HEK293 (cell line): ENCODE data around the gene JUND.

ENCODE experiments used
- CTCF ChIP-seq: fragments of 450-650 bp; formaldehyde crosslinking; IDR thresholded peaks from 2 replicates; pipeline ENCODE4 v1.5.1; 2016; ENCODE audit warnings: missing biosample characterization, missing genetic modification characterization
- KLF10 ChIP-seq: fragments of 450-650 bp; IDR thresholded peaks from 2 replicates; pipeline ENCODE4 v1.5.1; 2018; ENCODE audit warnings: missing biosample characterization, mild to moderate bottlenecking, missing genetic modification characterization
- ZBTB49 ChIP-seq: fragments of 450-650 bp; formaldehyde crosslinking; IDR thresholded peaks from 2 replicates; pipeline ENCODE4 v1.5.1; 2016; ENCODE audit warnings: missing biosample characterization, missing genetic modification characterization, low read depth
- ZNF549 ChIP-seq: fragments of 450-650 bp; IDR thresholded peaks from 2 replicates; pipeline ENCODE4 v1.5.1; 2018; ENCODE audit warnings: missing biosample characterization, missing genetic modification characterization, mild to moderate bottlenecking, inconsistent platforms, moderate library complexity

DNA sequence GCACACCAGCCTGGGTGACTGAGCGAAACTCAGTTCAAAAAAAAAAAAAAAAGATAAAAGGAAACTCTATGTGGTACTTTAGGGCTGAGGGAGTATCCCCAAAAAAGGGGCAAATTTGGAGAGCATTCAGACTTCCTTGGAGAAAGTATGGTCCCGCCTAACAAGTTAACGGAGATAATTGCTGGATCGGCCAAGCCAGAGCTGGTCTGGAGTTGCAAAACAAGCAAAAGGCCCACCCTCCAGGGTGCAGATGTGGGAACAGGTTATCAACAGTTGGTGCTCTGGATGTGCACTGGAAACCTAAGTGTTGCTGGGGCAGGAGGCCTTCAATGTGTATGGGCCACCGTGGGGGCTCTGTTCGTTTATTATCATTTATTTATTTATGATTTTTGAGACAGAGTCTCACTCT, 10.0 kb downstream of the JUND start:
- no peak for TF ChIP-seq CTCF (tag by site-specific recombination)
- TF ChIP-seq KLF10 (tag by site-specific recombination) = no peak
- no peak for TF ChIP-seq ZBTB49 (tag by site-specific recombination)
- no peak for TF ChIP-seq ZNF549 (tag by site-specific recombination)
